ENCODE measurements around the gene VPS35.

- no peak for TF ChIP-seq CTCF (IDR thresholded peaks at IDR 0.05)
- no peak for TF ChIP-seq POLR2A (IDR thresholded peaks at IDR 0.05)
- no peak for TF ChIP-seq POLR2AphosphoS5 (IDR thresholded peaks at IDR 0.05)
- TF ChIP-seq EP300 (IDR thresholded peaks at IDR 0.05), result no peak
Measured at GRCh38 chr16:46686815-46687473, 2.0 kb downstream of the VPS35 start.
